ENCODE data around the gene ADAMTS2.

DNA sequence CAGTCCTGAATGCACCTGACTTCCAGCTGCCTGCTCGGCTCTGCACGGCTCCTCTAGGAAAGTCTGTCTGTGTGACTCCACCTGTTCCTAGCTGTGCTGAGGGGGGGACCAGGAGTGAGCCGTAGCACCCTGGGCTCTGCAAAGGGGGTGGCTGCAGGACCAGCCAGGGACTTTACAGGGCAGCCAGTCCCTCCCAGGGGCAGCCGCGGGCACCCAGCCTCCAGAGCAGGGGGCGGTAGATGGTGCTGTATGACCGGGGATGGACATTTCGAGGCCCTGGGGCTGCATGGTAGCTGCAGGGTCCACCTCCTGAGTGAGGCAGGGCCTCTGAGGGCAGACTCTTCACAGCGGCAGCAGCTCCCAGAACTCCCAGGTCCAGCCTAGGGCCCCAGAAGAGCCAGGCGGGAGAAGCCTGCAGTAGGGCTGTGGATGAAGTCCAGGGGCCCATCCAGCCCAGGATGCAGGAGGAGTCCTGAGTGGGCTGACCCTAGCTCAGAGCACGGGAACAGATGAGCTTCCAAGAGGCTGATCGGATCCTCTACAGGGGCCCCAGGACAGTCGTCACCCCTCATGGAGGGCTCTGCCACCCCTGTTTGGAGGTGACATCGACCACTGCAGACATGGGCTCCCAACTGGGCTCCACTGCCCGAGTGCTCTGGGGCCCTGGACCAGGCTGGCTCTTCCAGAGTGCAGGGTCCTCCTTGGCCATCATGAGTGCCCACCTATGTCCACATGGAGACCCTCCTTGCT is 179.7 kb downstream of the ADAMTS2 start:
- TF ChIP-seq, protein P1, sequence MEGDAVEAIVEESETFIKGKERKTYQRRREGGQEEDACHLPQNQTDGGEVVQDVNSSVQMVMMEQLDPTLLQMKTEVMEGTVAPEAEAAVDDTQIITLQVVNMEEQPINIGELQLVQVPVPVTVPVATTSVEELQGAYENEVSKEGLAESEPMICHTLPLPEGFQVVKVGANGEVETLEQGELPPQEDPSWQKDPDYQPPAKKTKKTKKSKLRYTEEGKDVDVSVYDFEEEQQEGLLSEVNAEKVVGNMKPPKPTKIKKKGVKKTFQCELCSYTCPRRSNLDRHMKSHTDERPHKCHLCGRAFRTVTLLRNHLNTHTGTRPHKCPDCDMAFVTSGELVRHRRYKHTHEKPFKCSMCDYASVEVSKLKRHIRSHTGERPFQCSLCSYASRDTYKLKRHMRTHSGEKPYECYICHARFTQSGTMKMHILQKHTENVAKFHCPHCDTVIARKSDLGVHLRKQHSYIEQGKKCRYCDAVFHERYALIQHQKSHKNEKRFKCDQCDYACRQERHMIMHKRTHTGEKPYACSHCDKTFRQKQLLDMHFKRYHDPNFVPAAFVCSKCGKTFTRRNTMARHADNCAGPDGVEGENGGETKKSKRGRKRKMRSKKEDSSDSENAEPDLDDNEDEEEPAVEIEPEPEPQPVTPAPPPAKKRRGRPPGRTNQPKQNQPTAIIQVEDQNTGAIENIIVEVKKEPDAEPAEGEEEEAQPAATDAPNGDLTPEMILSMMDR (IDR thresholded peaks at IDR 0.05): no peak
- no peak for TF ChIP-seq POLR2A (IDR thresholded peaks at IDR 0.05)
